Sigmoid colon (tissue), 7 donors: ENCODE results near the gene RAB26. TPM values are rescaled to one million over a fixed set of nuclear protein-coding genes. Genes with fewer than 3 reads are reported as not detected.

ENCODE experiments used
- DNase-seq: peaks from one replicate; pipeline ENCODE4 v3.0.0-alpha.2; 2019
- H3K27ac ChIP-seq, 4 donors: fragments of 200-600 bp; sonication (generic); one replicate each; pipeline ENCODE4 v1.5.1; 2016 to 2019; ENCODE audit warnings: mild to moderate bottlenecking in 1 of 4
- H3K27me3 ChIP-seq, 3 donors: fragments of 200-600 bp; sonication (generic); one replicate each; pipeline ENCODE4 v1.5.1; 2019; ENCODE audit warnings: mild to moderate bottlenecking in 1 of 3
- H3K36me3 ChIP-seq, 4 donors: fragments of 200-600 bp; sonication (generic); one replicate each; pipeline ENCODE4 v1.5.1; 2016 to 2019
- H3K4me1 ChIP-seq, 4 donors: fragments of 200-600 bp; sonication (generic); one replicate each; pipeline ENCODE4 v1.5.1; 2017 to 2019
- H3K4me3 ChIP-seq, 4 donors: fragments of 200-600 bp; sonication (generic); one replicate each; pipeline ENCODE4 v1.5.1; 2017 to 2019; ENCODE audit warnings: mild to moderate bottlenecking in 2 of 4, moderate library complexity in 1 of 4
- H3K9me3 ChIP-seq, 4 donors: fragments of 200-600 bp in 3 of 4; sonication (generic) in 3 of 4; one replicate each; pipeline versions ENCODE4 v1.5.1 to v1.6.1; 2013 to 2019
- CTCF ChIP-seq, 4 experiments: fragments of 450-650 bp in 3 of 4; fragments of 200-600 bp in 1 of 4; IDR thresholded peaks; one replicate each; pipeline ENCODE4 v1.5.1; 2016 to 2019; ENCODE audit warnings: antibody characterized with exemption in 4 of 4, mild to moderate bottlenecking in 3 of 4, moderate library complexity in 2 of 4
- EP300 ChIP-seq, 4 donors: sonication (generic); formaldehyde crosslinking; IDR thresholded peaks; one replicate each; pipeline ENCODE4 v1.6.1; 2017; ENCODE audit warnings: antibody characterized with exemption in 4 of 4
- POLR2A ChIP-seq, 2 donors: fragments of 450-650 bp; IDR thresholded peaks; one replicate each; pipeline ENCODE4 v1.6.1; 2016; ENCODE audit warnings: antibody characterized with exemption in 2 of 2, mild to moderate bottlenecking in 2 of 2, moderate library complexity in 2 of 2
- POLR2AphosphoS5 ChIP-seq, 4 donors: sonication (generic); formaldehyde crosslinking; IDR thresholded peaks; one replicate each; pipeline ENCODE4 v1.6.1; 2017; ENCODE audit warnings: antibody characterized with exemption in 4 of 4
- WGBS, 2 donors: extraction: QIAGEN DNeasy Blood & Tissue Kit; methylation state at CpG; one replicate each; pipeline ENCODE4 v1.1.7; 2013; 5-methylcytosine and 5-hydroxymethylcytosine counted together
- intact Hi-C: fragments of 100-400 bp; cut with DNase I; formaldehyde crosslinking; loops from one replicate; pipeline ENCODE4 v1.15.1; 2023
- polyA plus RNA-seq, 3 donors: library from polyadenylated mRNA; stranded (reverse); fragments of 200-250 nt; gene quantifications; one replicate each; pipeline ENCODE4 v1.2.3, GENCODE V29; 2013
- total RNA-seq, 4 donors: library from RNA; depleted of rRNA; stranded (reverse); fragments of >200 nt; gene quantifications; one replicate each; pipeline ENCODE4 v1.1.0, GENCODE V29; 2016
- donor health status: healthy with polysubstance abuse.
- donor health status: Bipolar disorder and iron deficiency.
- donor health status: healthy.

Gene RAB26
- total and polyA plus RNA-seq, 7 donors: 0.68 to 18.8 (median 8.5) TPM; not detected in 1

GRCh38 chr16:2177101-2177500 is 28.7 kb downstream of the RAB26 start:
- Histone ChIP-seq H3K9me3 (no peaks in the 10 kb centered on the region), H3K4me1 (peaks cover 0 to 5% (median 0%) of the 10 kb centered on the region in 4 donors), H3K4me3 (no peak overlapping the region), H3K27ac (no peak overlapping the region), H3K27me3 (peaks cover 0 to 8% (median 0%) of the 10 kb centered on the region in 3 donors), H3K36me3 (peaks cover 30 to 61% (median 45%) of the 10 kb centered on the region in 4 donors)
- no peak for DNase-seq
- WGBS, 2 donors: 93% methylated on average over 18 of the region's 18 CpGs
- intact Hi-C loops: no loop called here
- no peak for TF ChIP-seq POLR2AphosphoS5 (IDR thresholded peaks at IDR 0.05)
- no peak for TF ChIP-seq CTCF (IDR thresholded peaks at IDR 0.05)
- TF ChIP-seq POLR2A (IDR thresholded peaks at IDR 0.05): no peak
- no peak for TF ChIP-seq EP300 (IDR thresholded peaks at IDR 0.05)

- WGBS, 2 donors: 94 to 95% methylated on average over 20 of the region's 20 CpGs
- intact Hi-C loops: no loop called here
- H3K9me3 ChIP-seq: no peaks in the 10 kb centered on the region
- H3K27ac ChIP-seq: no peak overlapping the region
- no peak for DNase-seq
- H3K4me1 ChIP-seq: peaks cover 0 to 5% (median 0%) of the 10 kb centered on the region in 4 donors
- no peak overlapping the region for H3K4me3 ChIP-seq
- TF ChIP-seq POLR2A (IDR thresholded peaks at IDR 0.05) (no peak), POLR2AphosphoS5 (IDR thresholded peaks at IDR 0.05) (no peak), EP300 (IDR thresholded peaks at IDR 0.05) (no peak), CTCF (IDR thresholded peaks at IDR 0.05) (no peak)
- H3K36me3 ChIP-seq: peaks cover 30 to 56% (median 45%) of the 10 kb centered on the region in 4 donors
- H3K27me3 ChIP-seq: peaks cover 0 to 8% (median 0%) of the 10 kb centered on the region in 3 donors
These were observed 29.1 kb downstream of the RAB26 start for GRCh38 chr16:2177561-2177960.

GRCh38 chr16:2178321-2179106 is 30.1 kb downstream of the RAB26 start:
- no peak for DNase-seq
- TF ChIP-seq POLR2AphosphoS5 (IDR thresholded peaks at IDR 0.05) (peak in 1 of 4 donors; percentile 14), EP300 (IDR thresholded peaks at IDR 0.05) (no peak)
- Histone ChIP-seq H3K9me3 (no peaks in the 10 kb centered on the region), H3K27ac (no peak overlapping the region), H3K4me1 (peaks cover 0 to 5% (median 0%) of the 10 kb centered on the region in 4 donors), H3K4me3 (no peak overlapping the region), H3K36me3 (peaks cover 30 to 46% (median 38%) of the 10 kb centered on the region in 4 donors), H3K27me3 (peaks cover 0 to 8% (median 0%) of the 10 kb centered on the region in 3 donors)
- 39 to 53% methylated on average over 106 of the region's 106 CpGs for WGBS, 2 donors
- intact Hi-C loops: no loop called here

DNA sequence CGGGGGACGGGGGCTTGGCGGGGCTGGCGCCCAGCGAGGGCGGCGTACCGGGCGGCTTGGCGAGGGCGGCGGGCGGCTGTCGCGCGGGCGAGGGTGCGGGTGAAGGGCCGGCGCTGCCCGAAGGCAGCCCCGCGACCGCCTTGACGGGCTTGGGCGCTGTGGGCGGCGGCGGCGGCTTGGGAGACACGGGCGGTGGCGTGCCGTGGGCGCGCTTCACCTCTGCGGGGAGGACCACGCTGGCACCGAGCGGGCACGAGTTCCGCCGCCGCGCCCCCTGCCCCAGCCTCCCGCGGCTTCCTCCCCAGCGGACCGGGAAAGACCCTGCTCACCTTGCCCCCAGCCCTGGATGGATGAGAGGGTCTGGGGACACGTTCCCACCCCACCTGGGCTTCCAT is 30.7 kb downstream of the RAB26 start:
- Histone ChIP-seq H3K27me3 (peaks cover 0 to 8% (median 0%) of the 10 kb centered on the region in 3 donors), H3K4me3 (no peak overlapping the region), H3K36me3 (peaks cover 26 to 41% (median 32%) of the 10 kb centered on the region in 4 donors), H3K27ac (no peak overlapping the region), H3K9me3 (no peaks in the 10 kb centered on the region), H3K4me1 (peaks cover 0 to 5% (median 0%) of the 10 kb centered on the region in 4 donors)
- TF ChIP-seq EP300 (IDR thresholded peaks at IDR 0.05): no peak
- no peak for TF ChIP-seq CTCF (IDR thresholded peaks at IDR 0.05)
- intact Hi-C loops: no loop called here
- DNase-seq: no peak
- WGBS, 2 donors: 42 to 76% methylated on average over 50 of the region's 50 CpGs

GRCh38 chr16:2179576-2179975 is 31.2 kb downstream of the RAB26 start:
- Histone ChIP-seq H3K27ac (no peak overlapping the region), H3K27me3 (peaks cover 0 to 8% (median 0%) of the 10 kb centered on the region in 3 donors), H3K9me3 (no peaks in the 10 kb centered on the region), H3K4me1 (peaks cover 0 to 5% (median 0%) of the 10 kb centered on the region in 4 donors), H3K36me3 (peaks cover 21 to 36% (median 27%) of the 10 kb centered on the region in 4 donors), H3K4me3 (no peak overlapping the region)
- intact Hi-C loops: no loop called here
- 87 to 95% methylated on average over 31 of the region's 31 CpGs for WGBS, 2 donors
- no peak for DNase-seq
- no peak for TF ChIP-seq CTCF (IDR thresholded peaks at IDR 0.05)
- no peak for TF ChIP-seq POLR2A (IDR thresholded peaks at IDR 0.05)
- TF ChIP-seq EP300 (IDR thresholded peaks at IDR 0.05): no peak
- no peak for TF ChIP-seq POLR2AphosphoS5 (IDR thresholded peaks at IDR 0.05)
